HepG2 (cell line): ENCODE data around the gene CDC27. TPM values are rescaled to one million over a fixed set of nuclear protein-coding genes. Genes with fewer than 3 reads are reported as not detected.

Experiments used
- TBX2 ChIP-seq: sonication (generic); formaldehyde crosslinking; IDR thresholded peaks from 2 replicates; pipeline ENCODE4 v1.5.0; 2020; ENCODE audit warnings: missing genetic modification reagents, mild to moderate bottlenecking, borderline replicate concordance
- ZNF230 ChIP-seq: sonication (generic); formaldehyde crosslinking; IDR thresholded peaks from 2 replicates; pipeline ENCODE4 v1.4.0; 2020; ENCODE audit warnings: mild to moderate bottlenecking, missing genetic modification reagents
- ZNF367 ChIP-seq: sonication (generic); formaldehyde crosslinking; IDR thresholded peaks from 2 replicates; pipeline ENCODE4 v1.4.0; 2020; ENCODE audit warnings: missing genetic modification reagents, borderline replicate concordance
- polyA plus RNA-seq, 8 experiments: library from polyadenylated mRNA; depleted of rRNA in 3 of 8; stranded (reverse) in 7 of 8; unstranded in 1 of 8; fragments of >200 nt; fragmentation: Illumina TruSeq in 4 of 8; extraction: Trizol in 4 of 8; gene quantifications; 2 replicates each; pipeline versions ENCODE4 v1.2.1 to v1.2.3, GENCODE V29; 2011 to 2016; ENCODE audit warnings: low read depth in 4 of 8, missing spikeins in 1 of 8, mixed read lengths in 1 of 8; ENCODE audit not compliant: insufficient read depth in 1 of 8
- total RNA-seq, 5 experiments: library from RNA; depleted of rRNA; stranded (reverse); fragments of >200 nt; fragmentation: Illumina TruSeq; extraction: Trizol; gene quantifications; 2 replicates each; pipeline ENCODE4 v1.2.3, GENCODE V29; 2016; ENCODE audit warnings: low read depth in 1 of 5
- TF ChIP-seq, protein P1 (sequence below): sonication (generic); formaldehyde crosslinking; IDR thresholded peaks from 2 replicates; pipeline ENCODE4 v1.4.0; 2020; ENCODE audit warnings: missing genetic modification reagents
- TF ChIP-seq, protein P2 (sequence below): sonication (generic); formaldehyde crosslinking; conservative IDR thresholded peaks from 2 replicates; pipeline ENCODE4 v1.4.0; 2020; ENCODE audit warnings: mild to moderate bottlenecking, missing genetic modification reagents, moderate library complexity
- TF ChIP-seq, protein P3 (sequence below): sonication (generic); formaldehyde crosslinking; IDR thresholded peaks from 2 replicates; pipeline ENCODE4 v1.4.0; 2020; ENCODE audit warnings: missing genetic modification reagents
- TF ChIP-seq, protein P4 (sequence below): sonication (generic); formaldehyde crosslinking; IDR thresholded peaks from 2 replicates; pipeline ENCODE4 v1.9.0; 2022; ENCODE audit warnings: low read depth, missing genetic modification reagents

CDC27 gene
- total and polyA plus RNA-seq, 2 of the 13 experiments (the other 11 are each of a cell fraction or from before 2014, with no cell fraction given) = 80.7 to 102 TPM

DNA sequence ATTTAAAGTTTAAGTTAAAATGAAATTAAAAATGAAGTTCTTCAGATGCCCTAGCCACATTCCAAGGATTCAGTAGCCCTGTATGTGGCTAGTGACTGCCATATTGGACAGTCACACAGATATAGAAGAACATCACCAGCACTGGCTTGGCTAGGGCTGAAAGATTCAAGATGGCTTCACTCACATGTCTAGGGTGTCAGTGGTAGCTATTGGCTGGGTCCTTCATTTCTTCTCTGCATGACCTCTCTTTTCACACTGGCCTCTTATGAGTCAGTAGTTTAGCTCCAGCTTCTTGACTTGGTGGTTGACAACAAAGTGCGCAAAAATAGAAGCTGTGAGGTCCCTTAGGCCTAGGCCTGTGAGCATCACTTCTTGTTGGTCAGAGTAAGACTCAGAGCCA, 1.7 kb upstream of the CDC27 start (continued):
- TF ChIP-seq, protein P1, sequence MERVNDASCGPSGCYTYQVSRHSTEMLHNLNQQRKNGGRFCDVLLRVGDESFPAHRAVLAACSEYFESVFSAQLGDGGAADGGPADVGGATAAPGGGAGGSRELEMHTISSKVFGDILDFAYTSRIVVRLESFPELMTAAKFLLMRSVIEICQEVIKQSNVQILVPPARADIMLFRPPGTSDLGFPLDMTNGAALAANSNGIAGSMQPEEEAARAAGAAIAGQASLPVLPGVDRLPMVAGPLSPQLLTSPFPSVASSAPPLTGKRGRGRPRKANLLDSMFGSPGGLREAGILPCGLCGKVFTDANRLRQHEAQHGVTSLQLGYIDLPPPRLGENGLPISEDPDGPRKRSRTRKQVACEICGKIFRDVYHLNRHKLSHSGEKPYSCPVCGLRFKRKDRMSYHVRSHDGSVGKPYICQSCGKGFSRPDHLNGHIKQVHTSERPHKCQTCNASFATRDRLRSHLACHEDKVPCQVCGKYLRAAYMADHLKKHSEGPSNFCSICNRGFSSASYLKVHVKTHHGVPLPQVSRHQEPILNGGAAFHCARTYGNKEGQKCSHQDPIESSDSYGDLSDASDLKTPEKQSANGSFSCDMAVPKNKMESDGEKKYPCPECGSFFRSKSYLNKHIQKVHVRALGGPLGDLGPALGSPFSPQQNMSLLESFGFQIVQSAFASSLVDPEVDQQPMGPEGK (CRISPR knock-in tag) = no peak
- TF ChIP-seq, protein P2, sequence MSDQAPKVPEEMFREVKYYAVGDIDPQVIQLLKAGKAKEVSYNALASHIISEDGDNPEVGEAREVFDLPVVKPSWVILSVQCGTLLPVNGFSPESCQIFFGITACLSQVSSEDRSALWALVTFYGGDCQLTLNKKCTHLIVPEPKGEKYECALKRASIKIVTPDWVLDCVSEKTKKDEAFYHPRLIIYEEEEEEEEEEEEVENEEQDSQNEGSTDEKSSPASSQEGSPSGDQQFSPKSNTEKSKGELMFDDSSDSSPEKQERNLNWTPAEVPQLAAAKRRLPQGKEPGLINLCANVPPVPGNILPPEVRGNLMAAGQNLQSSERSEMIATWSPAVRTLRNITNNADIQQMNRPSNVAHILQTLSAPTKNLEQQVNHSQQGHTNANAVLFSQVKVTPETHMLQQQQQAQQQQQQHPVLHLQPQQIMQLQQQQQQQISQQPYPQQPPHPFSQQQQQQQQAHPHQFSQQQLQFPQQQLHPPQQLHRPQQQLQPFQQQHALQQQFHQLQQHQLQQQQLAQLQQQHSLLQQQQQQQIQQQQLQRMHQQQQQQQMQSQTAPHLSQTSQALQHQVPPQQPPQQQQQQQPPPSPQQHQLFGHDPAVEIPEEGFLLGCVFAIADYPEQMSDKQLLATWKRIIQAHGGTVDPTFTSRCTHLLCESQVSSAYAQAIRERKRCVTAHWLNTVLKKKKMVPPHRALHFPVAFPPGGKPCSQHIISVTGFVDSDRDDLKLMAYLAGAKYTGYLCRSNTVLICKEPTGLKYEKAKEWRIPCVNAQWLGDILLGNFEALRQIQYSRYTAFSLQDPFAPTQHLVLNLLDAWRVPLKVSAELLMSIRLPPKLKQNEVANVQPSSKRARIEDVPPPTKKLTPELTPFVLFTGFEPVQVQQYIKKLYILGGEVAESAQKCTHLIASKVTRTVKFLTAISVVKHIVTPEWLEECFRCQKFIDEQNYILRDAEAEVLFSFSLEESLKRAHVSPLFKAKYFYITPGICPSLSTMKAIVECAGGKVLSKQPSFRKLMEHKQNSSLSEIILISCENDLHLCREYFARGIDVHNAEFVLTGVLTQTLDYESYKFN = no peak
- TF ChIP-seq ZNF367 (CRISPR knock-in tag) = no peak
- no peak for TF ChIP-seq ZNF230 (CRISPR knock-in tag)
- TF ChIP-seq TBX2 (CRISPR knock-in tag) = no peak
- TF ChIP-seq, protein P3, sequence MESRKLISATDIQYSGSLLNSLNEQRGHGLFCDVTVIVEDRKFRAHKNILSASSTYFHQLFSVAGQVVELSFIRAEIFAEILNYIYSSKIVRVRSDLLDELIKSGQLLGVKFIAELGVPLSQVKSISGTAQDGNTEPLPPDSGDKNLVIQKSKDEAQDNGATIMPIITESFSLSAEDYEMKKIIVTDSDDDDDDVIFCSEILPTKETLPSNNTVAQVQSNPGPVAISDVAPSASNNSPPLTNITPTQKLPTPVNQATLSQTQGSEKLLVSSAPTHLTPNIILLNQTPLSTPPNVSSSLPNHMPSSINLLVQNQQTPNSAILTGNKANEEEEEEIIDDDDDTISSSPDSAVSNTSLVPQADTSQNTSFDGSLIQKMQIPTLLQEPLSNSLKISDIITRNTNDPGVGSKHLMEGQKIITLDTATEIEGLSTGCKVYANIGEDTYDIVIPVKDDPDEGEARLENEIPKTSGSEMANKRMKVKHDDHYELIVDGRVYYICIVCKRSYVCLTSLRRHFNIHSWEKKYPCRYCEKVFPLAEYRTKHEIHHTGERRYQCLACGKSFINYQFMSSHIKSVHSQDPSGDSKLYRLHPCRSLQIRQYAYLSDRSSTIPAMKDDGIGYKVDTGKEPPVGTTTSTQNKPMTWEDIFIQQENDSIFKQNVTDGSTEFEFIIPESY = no peak
- TF ChIP-seq, protein P4, sequence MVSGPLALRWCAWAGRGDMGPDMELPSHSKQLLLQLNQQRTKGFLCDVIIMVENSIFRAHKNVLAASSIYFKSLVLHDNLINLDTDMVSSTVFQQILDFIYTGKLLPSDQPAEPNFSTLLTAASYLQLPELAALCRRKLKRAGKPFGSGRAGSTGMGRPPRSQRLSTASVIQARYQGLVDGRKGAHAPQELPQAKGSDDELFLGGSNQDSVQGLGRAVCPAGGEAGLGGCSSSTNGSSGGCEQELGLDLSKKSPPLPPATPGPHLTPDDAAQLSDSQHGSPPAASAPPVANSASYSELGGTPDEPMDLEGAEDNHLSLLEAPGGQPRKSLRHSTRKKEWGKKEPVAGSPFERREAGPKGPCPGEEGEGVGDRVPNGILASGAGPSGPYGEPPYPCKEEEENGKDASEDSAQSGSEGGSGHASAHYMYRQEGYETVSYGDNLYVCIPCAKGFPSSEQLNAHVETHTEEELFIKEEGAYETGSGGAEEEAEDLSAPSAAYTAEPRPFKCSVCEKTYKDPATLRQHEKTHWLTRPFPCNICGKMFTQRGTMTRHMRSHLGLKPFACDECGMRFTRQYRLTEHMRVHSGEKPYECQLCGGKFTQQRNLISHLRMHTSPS (CRISPR knock-in tag) = no peak
